CD4-positive, alpha-beta T cell (primary cell): Measurements from ENCODE around the gene CROCC2. TPM values are rescaled to one million over a fixed set of nuclear protein-coding genes. Genes with fewer than 3 reads are reported as not detected.
"Not testable (repeated sequence)": the region's sequence is repeated elsewhere in the genome, so short reads cannot be mapped to it uniquely, and the experiment has no call there.

Source experiments
- ATAC-seq: fragments of 200-7000 bp; cut with Tn5 transposase; one replicate; pipeline ENCODE4 v1.10.0; 2022; ENCODE audit warnings: mild to moderate bottlenecking; ENCODE audit not compliant: poor library complexity
- CTCF ChIA-PET: fragments of 350-600 bp; sonication (Branson Sonifier 250); formaldehyde crosslinking; loops from one replicate; lab custom pipeline; 2021; ENCODE audit warnings: antibody characterized with exemption, inconsistent platforms; lab: Charles Lee
- POLR2A ChIA-PET: fragments of 350-600 bp; sonication (Branson Sonifier 250); formaldehyde crosslinking; loops from one replicate; lab custom pipeline; 2021; ENCODE audit warnings: antibody characterized with exemption, inconsistent platforms; lab: Charles Lee
- DNase-seq, 14 experiments: peaks; one replicate each; pipeline ENCODE4 v3.0.0-alpha.2; 2013 to 2020; ENCODE audit warnings: mixed read lengths in 2 of 14
- H3K27ac ChIP-seq, 2 donors: one replicate each; pipeline versions ENCODE4 v1.5.1 to v1.7.0; 2013; ENCODE audit warnings: low read length in 2 of 2, low read depth in 1 of 2, mild to moderate bottlenecking in 1 of 2
- H3K27me3 ChIP-seq, 2 experiments: 1 replicate in 1 of 2; 2 replicates in 1 of 2; pipeline versions ENCODE4 v1.6.1 to v1.7.0; 2013; ENCODE audit warnings: low read length in 2 of 2, control low read depth in 1 of 2, mild to moderate bottlenecking in 1 of 2, moderate library complexity in 1 of 2; ENCODE audit not compliant: insufficient read depth in 2 of 2, control insufficient read depth in 1 of 2
- H3K36me3 ChIP-seq: one replicate; pipeline ENCODE4 v1.6.1; 2013; ENCODE audit warnings: low read length, control low read depth; ENCODE audit not compliant: insufficient read depth
- H3K4me1 ChIP-seq: one replicate; pipeline ENCODE4 v1.6.1; 2013; ENCODE audit warnings: low read length, control low read depth; ENCODE audit not compliant: insufficient read depth
- H3K4me3 ChIP-seq: one replicate; pipeline ENCODE4 v1.5.1; 2013; ENCODE audit warnings: mild to moderate bottlenecking, low read length, moderate library complexity
- H3K9me3 ChIP-seq, 2 experiments: 1 replicate in 1 of 2; 2 replicates in 1 of 2; pipeline versions ENCODE4 v1.6.1 to v1.7.0; 2013; ENCODE audit warnings: low read length in 2 of 2, mild to moderate bottlenecking in 2 of 2, control low read depth in 1 of 2, moderate library complexity in 1 of 2; ENCODE audit not compliant: control insufficient read depth in 1 of 2, insufficient read depth in 1 of 2
- H3K27ac Mint-ChIP-seq: one replicate; pipeline ENCODE4 v1.8.0; 2020; ENCODE audit warnings: mixed read lengths
- H3K27me3 Mint-ChIP-seq: one replicate; pipeline ENCODE4 v1.8.0; 2021; ENCODE audit warnings: mixed read lengths
- H3K36me3 Mint-ChIP-seq: one replicate; pipeline ENCODE4 v1.8.0; 2021; ENCODE audit warnings: low read depth, mixed read lengths
- H3K4me1 Mint-ChIP-seq: one replicate; pipeline ENCODE4 v1.8.0; 2021; ENCODE audit warnings: low read depth, mixed read lengths
- H3K4me3 Mint-ChIP-seq: one replicate; pipeline ENCODE4 v1.8.0; 2020; ENCODE audit warnings: mild to moderate bottlenecking, mixed read lengths
- H3K9me3 Mint-ChIP-seq: one replicate; pipeline ENCODE4 v1.8.0; 2020; ENCODE audit warnings: mixed read lengths
- intact Hi-C, 2 experiments: fragments of 100-400 bp; cut with DNase I in 1 of 2; cut with micrococcal nuclease in 1 of 2; formaldehyde crosslinking; loops; one replicate each; pipeline versions ENCODE4 v1.15.1 to v1.9.0; 2023 to 2025; cut with DNase I, micrococcal nuclease
- total RNA-seq, 174 experiments: library from RNA in 2 of 174; stranded (reverse) in 2 of 174; gene quantifications; one replicate each; pipeline ENCODE4 v1.2.3 and lab custom pipeline; 2021 to 2026
- TF ChIP-seq, protein P1 (sequence below): fragments of 200-600 bp; IDR thresholded peaks from one replicate; pipeline ENCODE4 v1.8.0; 2022; ENCODE audit warnings: antibody characterized with exemption, mild to moderate bottlenecking

The CROCC2 gene
- total RNA-seq, 2 experiments from 2014 or later: not detected

DNA sequence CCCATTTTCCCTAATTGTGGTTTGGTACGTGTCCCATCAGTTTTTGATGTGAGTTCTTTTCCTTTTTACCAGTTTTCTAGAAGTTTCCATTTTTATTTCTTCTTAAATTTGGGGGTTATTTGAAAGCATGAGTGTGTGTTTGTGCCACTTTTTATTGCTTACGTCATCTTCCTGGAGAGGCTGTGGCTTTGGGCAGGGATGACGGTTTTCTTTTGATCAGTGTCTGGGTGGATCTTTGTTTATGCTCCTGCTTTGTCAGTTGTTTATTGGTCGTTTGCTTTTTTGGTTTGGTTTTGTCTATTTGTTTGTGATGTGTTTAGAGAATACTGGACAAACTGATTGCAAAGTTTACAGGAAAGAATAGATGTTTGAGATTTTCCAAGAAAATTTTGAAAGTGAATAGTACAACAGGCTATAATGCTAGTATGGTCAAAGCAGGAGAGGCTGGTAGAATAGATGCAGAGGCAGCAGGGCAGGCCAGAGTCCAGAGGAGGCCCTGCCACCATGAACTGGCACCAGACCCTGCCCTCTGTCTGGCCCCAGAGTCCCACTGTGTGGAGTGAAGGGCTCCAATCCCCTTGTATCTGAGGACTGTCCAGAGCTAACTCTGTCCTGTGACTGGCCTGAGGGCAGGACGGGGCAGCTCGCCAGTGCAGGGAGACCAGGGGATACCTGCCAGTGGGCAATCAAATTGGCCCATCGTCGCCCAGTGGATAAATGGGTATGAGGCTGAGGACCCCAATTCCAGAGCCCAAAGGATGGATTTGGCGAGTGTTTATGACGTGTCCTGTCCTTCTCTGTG is 68.8 kb downstream of the CROCC2 start:
- Mint-ChIP-seq H3K27me3 (peaks cover 15% of the 10 kb centered on the region), H3K27ac (peak overlapping the region; percentile 66), H3K4me1 (peaks cover 12% of the 10 kb centered on the region), H3K4me3 (peak overlapping the region; percentile 3), H3K36me3 (no peaks in the 10 kb centered on the region), H3K9me3 (peaks cover 2% of the 10 kb centered on the region)
- H3K4me1 ChIP-seq: peaks cover 13% of the 10 kb centered on the region
- intact Hi-C loops: no loop called here
- no peak overlapping the region for H3K27ac ChIP-seq
- H3K4me3 ChIP-seq: no peak overlapping the region
- POLR2A ChIA-PET: no interaction called here
- H3K36me3 ChIP-seq: no peaks in the 10 kb centered on the region
- ATAC-seq (peak; percentile 94), DNase-seq (peak in 5 of 14 experiments; percentile 15 to 70 (median 67))
- TF ChIP-seq, protein P1, sequence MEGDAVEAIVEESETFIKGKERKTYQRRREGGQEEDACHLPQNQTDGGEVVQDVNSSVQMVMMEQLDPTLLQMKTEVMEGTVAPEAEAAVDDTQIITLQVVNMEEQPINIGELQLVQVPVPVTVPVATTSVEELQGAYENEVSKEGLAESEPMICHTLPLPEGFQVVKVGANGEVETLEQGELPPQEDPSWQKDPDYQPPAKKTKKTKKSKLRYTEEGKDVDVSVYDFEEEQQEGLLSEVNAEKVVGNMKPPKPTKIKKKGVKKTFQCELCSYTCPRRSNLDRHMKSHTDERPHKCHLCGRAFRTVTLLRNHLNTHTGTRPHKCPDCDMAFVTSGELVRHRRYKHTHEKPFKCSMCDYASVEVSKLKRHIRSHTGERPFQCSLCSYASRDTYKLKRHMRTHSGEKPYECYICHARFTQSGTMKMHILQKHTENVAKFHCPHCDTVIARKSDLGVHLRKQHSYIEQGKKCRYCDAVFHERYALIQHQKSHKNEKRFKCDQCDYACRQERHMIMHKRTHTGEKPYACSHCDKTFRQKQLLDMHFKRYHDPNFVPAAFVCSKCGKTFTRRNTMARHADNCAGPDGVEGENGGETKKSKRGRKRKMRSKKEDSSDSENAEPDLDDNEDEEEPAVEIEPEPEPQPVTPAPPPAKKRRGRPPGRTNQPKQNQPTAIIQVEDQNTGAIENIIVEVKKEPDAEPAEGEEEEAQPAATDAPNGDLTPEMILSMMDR: no peak
- CTCF ChIA-PET: no interaction called here
- peaks cover 0 to 8% of the 10 kb centered on the region in 2 experiments for H3K9me3 ChIP-seq
- H3K27me3 ChIP-seq: peaks cover 4 to 7% of the 10 kb centered on the region in 2 experiments

DNA sequence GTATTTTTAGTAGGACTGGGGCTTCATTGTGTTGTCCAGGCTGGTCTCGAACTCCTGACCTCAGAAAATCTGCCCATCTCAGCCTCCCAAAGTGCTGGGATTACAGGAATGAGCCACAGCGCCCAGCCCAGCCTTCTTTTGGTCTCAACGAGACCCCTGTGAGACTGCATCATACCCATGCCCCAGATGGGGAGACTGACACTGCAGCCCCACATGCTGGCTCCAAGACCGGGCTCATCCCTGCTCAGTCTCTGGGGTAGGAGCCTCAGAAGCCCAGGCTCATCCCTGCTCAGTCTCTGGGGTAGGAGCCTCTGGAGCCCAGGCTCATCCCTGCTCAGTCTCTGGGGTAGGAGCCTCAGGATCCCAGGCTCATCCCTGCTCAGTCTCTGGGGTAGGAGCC is 69.8 kb downstream of the CROCC2 start:
- H3K27ac ChIP-seq, H3K36me3 Mint-ChIP-seq, ATAC-seq, H3K4me3 ChIP-seq, intact Hi-C loops, H3K9me3 ChIP-seq, H3K36me3 ChIP-seq, CTCF ChIA-PET, H3K4me3 Mint-ChIP-seq, H3K27ac Mint-ChIP-seq, POLR2A ChIA-PET, H3K27me3 ChIP-seq, DNase-seq, H3K9me3 Mint-ChIP-seq: not testable (repeated sequence)
- Mint-ChIP-seq H3K27me3 (peaks cover 15% of the 10 kb centered on the region), H3K4me1 (peaks cover 12% of the 10 kb centered on the region)
- H3K4me1 ChIP-seq: peaks cover 13% of the 10 kb centered on the region

DNA sequence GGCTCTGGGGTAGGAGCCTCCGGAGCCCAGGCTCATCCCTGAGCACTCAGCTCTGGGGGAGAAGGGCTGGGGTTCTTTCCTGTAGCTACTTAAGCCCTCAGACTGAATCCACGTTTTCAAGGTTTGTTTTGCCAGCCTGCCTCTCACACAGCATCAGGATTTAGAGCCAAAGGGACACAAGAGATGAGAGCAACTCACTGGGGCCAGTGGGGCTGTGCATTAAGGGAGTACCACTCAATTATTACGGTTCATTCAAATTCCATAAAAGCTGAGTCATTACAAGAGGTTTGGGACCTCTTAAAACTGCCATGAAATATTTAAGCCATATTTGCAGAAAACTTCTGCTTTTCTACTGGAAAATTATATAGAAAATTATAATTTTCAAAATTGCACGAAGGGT is 75.1 kb downstream of the CROCC2 start:
- DNase-seq: no peak
- intact Hi-C loops: loop anchor here (5.0 kb wide), 2 partner anchors 71 to 171 kb away; partner anchors contain the start of gene PPP1R7 (in 2 of the 2)
- no peaks in the 10 kb centered on the region for H3K9me3 ChIP-seq
- no peaks in the 10 kb centered on the region for H3K4me1 Mint-ChIP-seq
- no peaks in the 10 kb centered on the region for H3K27me3 Mint-ChIP-seq
- ChIA-PET CTCF (no interaction called here), POLR2A (no interaction called here)
- TF ChIP-seq, protein P1: no peak
- no peaks in the 10 kb centered on the region for H3K27me3 ChIP-seq
- H3K36me3 ChIP-seq: no peaks in the 10 kb centered on the region
- H3K4me3 Mint-ChIP-seq: no peak overlapping the region
- no peak overlapping the region for H3K4me3 ChIP-seq
- no peak overlapping the region for H3K27ac ChIP-seq
- no peak for ATAC-seq
- H3K27ac Mint-ChIP-seq: no peak overlapping the region
- no peaks in the 10 kb centered on the region for H3K9me3 Mint-ChIP-seq
- peaks cover 6% of the 10 kb centered on the region for H3K4me1 ChIP-seq
- H3K36me3 Mint-ChIP-seq: no peaks in the 10 kb centered on the region
